Upper lobe of left lung (tissue), 4 donors: Measurements from ENCODE around the gene ANKS1A.

Experiments
- CTCF ChIP-seq, 6 experiments: fragments of 450-650 bp in 4 of 6; fragments of 200-600 bp in 2 of 6; sonication (generic) in 2 of 6; IDR thresholded peaks; one replicate each; pipeline ENCODE4 v1.5.1; 2016 to 2019; ENCODE audit warnings: antibody characterized with exemption in 6 of 6
- EP300 ChIP-seq, 4 donors: sonication (generic); formaldehyde crosslinking; IDR thresholded peaks; one replicate each; pipeline ENCODE4 v1.5.1; 2017; ENCODE audit warnings: antibody characterized with exemption in 4 of 4, control low read depth in 2 of 4
- POLR2A ChIP-seq, 4 donors: fragments of 450-650 bp; IDR thresholded peaks; one replicate each; pipeline ENCODE4 v1.5.1; 2016 to 2017; ENCODE audit warnings: antibody characterized with exemption in 4 of 4, mild to moderate bottlenecking in 2 of 4
- POLR2AphosphoS5 ChIP-seq, 2 donors: sonication (generic); formaldehyde crosslinking; IDR thresholded peaks; one replicate each; pipeline ENCODE4 v1.5.1; 2017; ENCODE audit warnings: antibody characterized with exemption in 2 of 2

GRCh38 chr6:35067234-35067633 is 178.2 kb downstream of the ANKS1A start:
- TF ChIP-seq CTCF (IDR thresholded peaks at IDR 0.05): no peak
- no peak for TF ChIP-seq POLR2AphosphoS5 (IDR thresholded peaks at IDR 0.05)
- no peak for TF ChIP-seq POLR2A (IDR thresholded peaks at IDR 0.05)
- TF ChIP-seq EP300 (IDR thresholded peaks at IDR 0.05): no peak
